Upper lobe of left lung (tissue), 4 donors: ENCODE results near the gene LRRFIP1.

Source experiments
- CTCF ChIP-seq, 6 experiments: fragments of 450-650 bp in 4 of 6; fragments of 200-600 bp in 2 of 6; sonication (generic) in 2 of 6; IDR thresholded peaks; one replicate each; pipeline ENCODE4 v1.5.1; 2016 to 2019; ENCODE audit warnings: antibody characterized with exemption in 6 of 6
- EP300 ChIP-seq, 4 donors: sonication (generic); formaldehyde crosslinking; IDR thresholded peaks; one replicate each; pipeline ENCODE4 v1.5.1; 2017; ENCODE audit warnings: antibody characterized with exemption in 4 of 4, control low read depth in 2 of 4
- POLR2A ChIP-seq, 4 donors: fragments of 450-650 bp; IDR thresholded peaks; one replicate each; pipeline ENCODE4 v1.5.1; 2016 to 2017; ENCODE audit warnings: antibody characterized with exemption in 4 of 4, mild to moderate bottlenecking in 2 of 4
- POLR2AphosphoS5 ChIP-seq, 2 donors: sonication (generic); formaldehyde crosslinking; IDR thresholded peaks; one replicate each; pipeline ENCODE4 v1.5.1; 2017; ENCODE audit warnings: antibody characterized with exemption in 2 of 2

DNA sequence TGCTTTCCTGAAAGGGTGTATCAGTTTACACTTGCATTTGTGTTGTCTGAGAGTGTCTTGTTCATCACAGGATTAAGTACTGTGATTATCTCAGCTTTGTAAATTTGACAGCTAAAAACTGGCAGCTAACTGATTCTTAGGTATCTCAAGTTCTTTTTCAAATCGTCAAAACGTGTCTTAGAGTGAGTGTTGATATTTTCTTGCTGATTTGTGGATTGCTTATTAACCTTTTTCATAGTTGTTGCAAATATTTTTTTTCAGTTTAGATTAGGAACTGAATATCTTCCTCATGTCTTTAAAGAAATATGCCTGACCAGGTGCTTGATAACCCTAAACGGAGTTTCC is 41.9 kb downstream of the LRRFIP1 start:
- TF ChIP-seq POLR2A (IDR thresholded peaks at IDR 0.05) (no peak), CTCF (IDR thresholded peaks at IDR 0.05) (no peak), POLR2AphosphoS5 (IDR thresholded peaks at IDR 0.05) (no peak), EP300 (IDR thresholded peaks at IDR 0.05) (no peak)
